Stimulated activated CD8-positive, alpha-beta memory T cell treated with anti-CD3 and anti-CD28 coated beads, Interleukin-7, amount 100 ng/mL, for 48 hours (primary cell): ENCODE measurements around the gene COL8A2.
A peak's percentile ranks its signal among the peaks of the same experiment; 100 is the strongest.

Experiments
- DNase-seq, 2 donors: peaks; one replicate each; pipeline ENCODE4 v3.0.0-alpha.2; 2020; ENCODE audit warnings: low read depth in 1 of 2; ENCODE audit errors: extremely low read depth in 1 of 2

Gene COL8A2

GRCh38 chr1:36115931-36116330 lies 9.1 kb downstream of the COL8A2 start:
- DNase-seq: no peak

- no peak for DNase-seq
Observed at GRCh38 chr1:36115200-36115669, 9.8 kb downstream of the COL8A2 start.

- no peak for DNase-seq
Observed at GRCh38 chr1:36114371-36114770, 10.7 kb downstream of the COL8A2 start.

GRCh38 chr1:36112823-36113222 lies 12.2 kb downstream of the COL8A2 start:
- no peak for DNase-seq

GRCh38 chr1:36111151-36111550 lies 13.9 kb downstream of the COL8A2 start:
- DNase-seq: no peak

- DNase-seq: peak in 1 of 2 donors; percentile 29
Observed at GRCh38 chr1:36109041-36109679, 15.9 kb downstream of the COL8A2 start.

- DNase-seq: no peak
Observed at GRCh38 chr1:36108314-36108713, 16.7 kb downstream of the COL8A2 start.

GRCh38 chr1:36107394-36107793 lies 17.6 kb downstream of the COL8A2 start:
- no peak for DNase-seq

- no peak for DNase-seq
Observed at GRCh38 chr1:36106269-36106668, 18.8 kb downstream of the COL8A2 start.

GRCh38 chr1:36101546-36101945 lies 23.5 kb downstream of the COL8A2 start:
- no peak for DNase-seq

- no peak for DNase-seq
Observed at GRCh38 chr1:36100376-36100775, 24.6 kb downstream of the COL8A2 start.

- peak in 1 of 2 donors; percentile 63 for DNase-seq
Observed at GRCh38 chr1:36099681-36100341, 25.2 kb downstream of the COL8A2 start.

GRCh38 chr1:36098650-36099365 lies 26.2 kb downstream of the COL8A2 start:
- DNase-seq: no peak

- DNase-seq: no peak
Observed at GRCh38 chr1:36097693-36098585, 27.1 kb downstream of the COL8A2 start.

- DNase-seq: no peak
Observed at GRCh38 chr1:36096500-36097432, 28.3 kb downstream of the COL8A2 start.

- DNase-seq: no peak
Observed at GRCh38 chr1:36095760-36096405, 29.1 kb downstream of the COL8A2 start.

- DNase-seq: no peak
Observed at GRCh38 chr1:36094621-36095061, 30.4 kb downstream of the COL8A2 start.

GRCh38 chr1:36093929-36094328 lies 31.1 kb downstream of the COL8A2 start:
- no peak for DNase-seq

- no peak for DNase-seq
Observed at GRCh38 chr1:36093226-36093625, 31.8 kb downstream of the COL8A2 start.
